HTR-8/SVneo (cell line): ENCODE data around the gene ROR2.
"Not testable (repeated sequence)": the region's sequence is repeated elsewhere in the genome, so short reads cannot be mapped to it uniquely, and the experiment has no call there.

Source experiments
- DNase-seq: peaks from one replicate; pipeline ENCODE4 v3.0.0; 2011; ENCODE audit warnings: low spot score, mixed read lengths; ENCODE audit not compliant: insufficient read length
- FAIRE-seq: peaks from 2 replicates; lab custom pipeline; 2011; peaks lifted over from hg19 to GRCh38; lab: Jason Lieb, UNC

Gene ROR2

GRCh38 chr9:91929331-91929730, 20.7 kb downstream of the ROR2 start:
- FAIRE-seq = no peak
- DNase-seq = no peak

- DNase-seq = no peak
- FAIRE-seq = no peak
Observed at GRCh38 chr9:91927922-91928510, 22.0 kb downstream of the ROR2 start.

GRCh38 chr9:91924090-91924489, 25.9 kb downstream of the ROR2 start:
- DNase-seq (no peak), FAIRE-seq (no peak)

GRCh38 chr9:91923145-91923544, 26.9 kb downstream of the ROR2 start:
- DNase-seq (no peak), FAIRE-seq (no peak)

GRCh38 chr9:91921371-91921770, 28.7 kb downstream of the ROR2 start:
- DNase-seq = no peak
- no peak for FAIRE-seq

- FAIRE-seq = no peak
- no peak for DNase-seq
Observed at GRCh38 chr9:91920630-91921350, 29.2 kb downstream of the ROR2 start.

GRCh38 chr9:91919621-91920020, 30.4 kb downstream of the ROR2 start:
- DNase-seq = no peak

GRCh38 chr9:91917436-91917835, 32.6 kb downstream of the ROR2 start:
- DNase-seq (no peak), FAIRE-seq (no peak)

More at GRCh38 chr9:91919621-91920020, 30.4 kb downstream of the ROR2 start:
- no peak for FAIRE-seq

- no peak for FAIRE-seq
Observed at GRCh38 chr9:91915524-91916263, 34.3 kb downstream of the ROR2 start.

GRCh38 chr9:91914937-91915336, 35.1 kb downstream of the ROR2 start:
- no peak for DNase-seq
- FAIRE-seq = no peak

More at GRCh38 chr9:91915524-91916263, 34.3 kb downstream of the ROR2 start:
- no peak for DNase-seq

- FAIRE-seq = no peak
Observed at GRCh38 chr9:91914404-91914803, 35.6 kb downstream of the ROR2 start.

GRCh38 chr9:91913986-91914385, 36.0 kb downstream of the ROR2 start:
- DNase-seq = no peak
- FAIRE-seq = no peak

More at GRCh38 chr9:91914404-91914803, 35.6 kb downstream of the ROR2 start:
- DNase-seq = no peak

GRCh38 chr9:91913096-91913495, 36.9 kb downstream of the ROR2 start:
- no peak for FAIRE-seq
- no peak for DNase-seq

GRCh38 chr9:91911657-91912056, 38.4 kb downstream of the ROR2 start:
- FAIRE-seq (no peak), DNase-seq (no peak)

- FAIRE-seq = not testable (repeated sequence)
Observed at GRCh38 chr9:91909256-91909655, 40.8 kb downstream of the ROR2 start.

GRCh38 chr9:91908746-91909145, 41.3 kb downstream of the ROR2 start:
- no peak for DNase-seq
- no peak for FAIRE-seq

More at GRCh38 chr9:91909256-91909655, 40.8 kb downstream of the ROR2 start:
- not testable (repeated sequence) for DNase-seq

- DNase-seq (no peak), FAIRE-seq (no peak)
Observed at GRCh38 chr9:91908293-91908623, 41.8 kb downstream of the ROR2 start.

GRCh38 chr9:91907484-91908292, 42.3 kb downstream of the ROR2 start:
- DNase-seq (no peak), FAIRE-seq (no peak)

- no peak for FAIRE-seq
- DNase-seq = no peak
Observed at GRCh38 chr9:91905991-91906469, 44.0 kb downstream of the ROR2 start.

- DNase-seq (no peak), FAIRE-seq (no peak)
Observed at GRCh38 chr9:91905237-91905650, 44.8 kb downstream of the ROR2 start.
